HG03460 (cell line): Measurements from ENCODE around the gene SLC7A7.
"Not testable (repeated sequence)": the region's sequence is repeated elsewhere in the genome, so short reads cannot be mapped to it uniquely, and the experiment has no call there.

Experiments
- ATAC-seq: cut with Tn5 transposase; IDR thresholded peaks from one replicate; pipeline ENCODE4 v1.9.1; 2021; ENCODE audit not compliant: unreplicated experiment

The SLC7A7 gene

GRCh38 chr14:22822016-22822570, 6.9 kb upstream of the SLC7A7 start:
- no peak for ATAC-seq

GRCh38 chr14:22821193-22822015, 6.2 kb upstream of the SLC7A7 start:
- ATAC-seq = no peak

GRCh38 chr14:22820731-22821130, 5.5 kb upstream of the SLC7A7 start:
- ATAC-seq = no peak

GRCh38 chr14:22819151-22819988, 4.1 kb upstream of the SLC7A7 start:
- peak; percentile 36 for ATAC-seq

- no peak for ATAC-seq
Observed at GRCh38 chr14:22814373-22814772, 862 bp downstream of the SLC7A7 start.

GRCh38 chr14:22813145-22813544, 2.1 kb downstream of the SLC7A7 start:
- no peak for ATAC-seq

GRCh38 chr14:22812744-22813143, 2.5 kb downstream of the SLC7A7 start:
- ATAC-seq = no peak

GRCh38 chr14:22811722-22812121, 3.5 kb downstream of the SLC7A7 start:
- ATAC-seq = no peak

- no peak for ATAC-seq
Observed at GRCh38 chr14:22808388-22809209, 6.6 kb downstream of the SLC7A7 start.

GRCh38 chr14:22807432-22808087, 7.7 kb downstream of the SLC7A7 start:
- no peak for ATAC-seq

GRCh38 chr14:22805235-22805634, 10.0 kb downstream of the SLC7A7 start:
- not testable (repeated sequence) for ATAC-seq

GRCh38 chr14:22803687-22803974, 11.6 kb downstream of the SLC7A7 start:
- no peak for ATAC-seq

GRCh38 chr14:22802860-22803686, 12.2 kb downstream of the SLC7A7 start:
- ATAC-seq = no peak

GRCh38 chr14:22801716-22802115, 13.5 kb downstream of the SLC7A7 start:
- ATAC-seq = no peak

GRCh38 chr14:22800346-22800745, 14.9 kb downstream of the SLC7A7 start:
- ATAC-seq = no peak

- no peak for ATAC-seq
Observed at GRCh38 chr14:22798528-22798927, 16.7 kb downstream of the SLC7A7 start.

GRCh38 chr14:22797017-22797917, 18.0 kb downstream of the SLC7A7 start:
- no peak for ATAC-seq

GRCh38 chr14:22796087-22796707, 19.0 kb downstream of the SLC7A7 start:
- peak; percentile 53 for ATAC-seq
